ENCODE results near the gene PABPC5. TPM values are rescaled to one million over a fixed set of nuclear protein-coding genes. Genes with fewer than 3 reads are reported as not detected.

Gene PABPC5
- total and polyA plus RNA-seq, 2 of the 13 experiments (the other 11 are each of a cell fraction or from before 2014, with no cell fraction given), result not detected

GRCh38 chrX:91389026-91389425, 45.6 kb upstream of the PABPC5 start:
- H3K9ac ChIP-seq (ENCODE audit: insufficient read depth, low read depth, low read length), result no peak overlapping the region
- H3K4me2 ChIP-seq (ENCODE audit: low read depth, low read length), result no peak overlapping the region
- H3K79me2 ChIP-seq (ENCODE audit: insufficient read depth, low read length), result no peaks in the 10 kb centered on the region
- POLR2A ChIA-PET, result no interaction called here
- H4K20me1 ChIP-seq (ENCODE audit: insufficient read depth, low read length), result no peaks in the 10 kb centered on the region
- in situ Hi-C loops (cut with HindIII; ENCODE audit: extremely low pct_ligation_motif_present, low pct_unique_long_range_greater_than_20kb) (no loop called here), intact Hi-C loops (cut with micrococcal nuclease; ENCODE audit: unreplicated experiment) (no loop called here)
- H3K4me3 ChIP-seq (replicated peaks in 1 of 3; ENCODE audit: insufficient read depth in 1 of 3, low read depth in 2 of 3, low read length in 3 of 3), result no peak overlapping the region
- BruUV-seq (replicated peaks), result no TSS peak
- H3K4me1 ChIP-seq (ENCODE audit: insufficient read depth, low read length), result no peaks in the 10 kb centered on the region
- FAIRE-seq (no peak), ATAC-seq (no peak), DNase-seq (ENCODE audit: low spot score) (no peak)
- H3K27ac ChIP-seq (ENCODE audit: extremely low read length, insufficient read depth, low read length), result no peak overlapping the region
- no peaks in the 10 kb centered on the region; the same call in 1 of the 2 replicates for H3K9me3 ChIP-seq (ENCODE audit: low read length)
- CTCF ChIA-PET (ENCODE audit: low intra/inter-chr PET ratio, low total read pairs), result no interaction called here
- no peaks in the 10 kb centered on the region for H3K27me3 ChIP-seq (ENCODE audit: control insufficient read depth in 1 of 2, insufficient read depth in 2 of 2, low read length in 2 of 2)
- H3K36me3 ChIP-seq (replicated peaks in 1 of 2; ENCODE audit: control insufficient read depth in 1 of 2, insufficient read depth in 2 of 2, low read length in 2 of 2), result no peaks in the 10 kb centered on the region
- 9% methylated on average over 2 of the region's 2 CpGs for WGBS (ENCODE audit: low lambda C conversion rate)
- no peak for TF ChIP-seq ZNF672 (CRISPR knock-in tag; IDR thresholded peaks at IDR 0.05)
- TF ChIP-seq ZNF414 (CRISPR knock-in tag; IDR thresholded peaks at IDR 0.05), result no peak
- no peak for TF ChIP-seq ZNF891 (CRISPR knock-in tag; IDR thresholded peaks at IDR 0.05)
- TF ChIP-seq ZEB1 (IDR thresholded peaks at IDR 0.05; ENCODE audit: insufficient replicate concordance, low read depth), result no peak
- TF ChIP-seq THAP7 (CRISPR knock-in tag; IDR thresholded peaks at IDR 0.05), result no peak
- no peak for TF ChIP-seq MBD4 (IDR thresholded peaks at IDR 0.05; ENCODE audit: borderline replicate concordance, low read length)
- no peak for TF ChIP-seq SYNCRIP (IDR thresholded peaks at IDR 0.05; ENCODE audit: insufficient read depth, low read depth, low read length)
- TF ChIP-seq UBTF (CRISPR knock-in tag; IDR thresholded peaks at IDR 0.05), result no peak
- TF ChIP-seq ATF2 (CRISPR knock-in tag; IDR thresholded peaks at IDR 0.05), result no peak
- TF ChIP-seq JARID2 (CRISPR knock-in tag; IDR thresholded peaks at IDR 0.05; ENCODE audit: insufficient replicate concordance), result no peak
- H2AFZ ChIP-seq (ENCODE audit: low read length), result no peak overlapping the region

Measured in HepG2 (cell line).